DND-41 (cell line): ENCODE data around the gene POU3F1.

Source experiments
- CTCF ChIP-seq: IDR thresholded peaks from 2 replicates; pipeline ENCODE4 v1.5.1; 2012; ENCODE audit warnings: borderline replicate concordance, low read length, moderate library complexity, mild to moderate bottlenecking; ENCODE audit not compliant: poor library complexity, severe bottlenecking; ENCODE audit errors: extremely low read depth
- EZH2 ChIP-seq: IDR thresholded peaks from 3 replicates; pipeline ENCODE4 v1.6.1; 2012; ENCODE audit warnings: borderline replicate concordance, low read depth, mild to moderate bottlenecking, moderate library complexity, low read length, inconsistent platforms; ENCODE audit not compliant: severe bottlenecking

- TF ChIP-seq CTCF: no peak
- TF ChIP-seq EZH2: no peak
Measured at GRCh38 chr1:38034871-38035270, 11.7 kb downstream of the POU3F1 start.
